Activated CD4-positive, alpha-beta T cell treated with anti-CD3 and anti-CD28 coated beads for 4 hours (primary cell): ENCODE data around the gene LY6G5C.

Source experiments
- DNase-seq, 2 donors: peaks; one replicate each; pipeline ENCODE4 v3.0.0-alpha.2; 2020

LY6G5C gene

DNA sequence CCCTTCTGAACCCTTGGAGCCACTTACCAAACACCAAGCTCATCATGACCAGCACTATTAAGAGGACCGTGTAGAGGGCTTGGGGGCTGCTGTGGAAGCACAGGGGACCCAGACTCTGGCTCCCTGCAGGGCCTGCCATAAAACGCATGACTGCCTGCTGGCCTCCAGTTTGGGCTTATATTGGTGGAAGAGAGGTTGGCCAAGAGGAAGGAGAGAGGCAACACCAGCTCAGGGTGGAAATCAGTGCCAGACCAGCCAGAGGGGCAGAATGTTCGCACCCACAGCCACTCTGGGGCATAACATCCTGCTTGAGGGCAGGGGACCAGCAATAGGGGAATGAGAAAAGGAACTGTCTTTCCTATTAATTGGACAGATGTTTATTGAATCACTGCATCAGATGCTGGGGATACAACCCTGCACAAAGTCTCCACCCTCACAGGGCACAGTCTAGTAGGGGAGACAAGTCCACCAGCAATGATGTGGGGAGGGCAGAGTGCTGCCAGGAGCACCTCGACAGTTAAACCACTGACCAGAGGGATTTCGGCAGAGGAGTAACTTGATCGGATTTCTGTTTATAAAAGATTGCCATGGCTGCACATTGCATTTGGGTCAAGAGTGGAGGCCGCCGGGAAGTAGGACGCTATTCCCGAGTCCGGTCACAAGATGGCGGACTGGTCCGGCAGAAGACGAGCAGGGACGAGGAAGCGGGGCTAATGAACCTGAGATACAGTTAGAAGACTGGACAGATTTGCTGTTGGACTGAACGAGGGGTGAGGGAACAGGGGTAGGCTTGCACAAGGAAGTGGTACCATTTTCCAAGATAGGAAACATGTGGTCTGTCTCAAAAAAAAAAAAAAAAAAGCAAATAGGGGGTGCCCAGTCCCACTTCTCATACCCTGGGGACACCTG, at the start of gene LY6G5C:
LY6G5C (minus strand) TSS at position 842 of the 909 bp plus-strand sequence; CDS start at position 148, 694 bp downstream.
- peak; percentile 59 to 62 for DNase-seq

- peak; percentile 52 to 57 for DNase-seq
Observed at GRCh38 chr6:31729979-31730630, 49.2 kb upstream of the LY6G5C start.

GRCh38 chr6:31729515-31729978, 48.7 kb upstream of the LY6G5C start:
- DNase-seq: peak; percentile 83

DNA sequence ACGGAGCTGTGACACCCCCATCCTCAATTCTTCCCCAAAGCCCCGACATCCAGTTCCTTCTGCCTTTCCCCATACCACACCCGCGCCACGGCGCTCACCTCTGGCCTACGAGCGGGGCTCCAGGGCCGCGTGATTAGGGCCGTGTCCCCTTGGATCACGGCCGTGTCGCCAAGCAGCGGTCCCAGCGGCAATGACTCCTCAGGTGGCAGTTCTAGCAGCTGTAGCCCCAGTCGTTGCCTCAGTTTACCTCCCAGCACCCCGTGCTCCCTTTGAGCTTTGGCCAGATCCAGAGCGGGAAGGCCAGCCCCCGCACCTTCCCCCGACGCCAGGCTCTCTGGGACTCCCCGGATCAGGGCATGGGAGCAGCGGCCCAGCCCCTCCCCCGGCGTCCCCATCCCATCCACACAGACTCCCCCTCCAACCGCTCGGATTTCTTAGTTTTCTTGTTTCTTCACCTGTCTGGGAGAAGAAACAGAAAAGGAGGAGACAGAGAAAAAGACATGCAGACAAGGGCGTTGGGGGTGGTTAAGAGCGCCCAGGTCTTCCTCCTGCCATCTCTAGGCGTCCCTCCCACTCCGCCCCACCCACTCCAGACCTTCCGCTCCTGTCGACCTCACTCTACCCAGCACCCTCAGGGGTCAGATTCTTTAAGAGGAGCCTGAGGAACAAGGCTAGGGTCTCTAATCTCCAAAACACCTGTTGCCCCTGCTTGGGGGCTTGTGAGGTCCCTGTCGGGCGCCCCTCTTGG, 48.1 kb upstream of the LY6G5C start, which contains the start of gene DDAH2:
DDAH2 (minus strand) TSS at position 533 of the 748 bp plus-strand sequence; CDS start at position 395, 138 bp downstream.
- no peak for DNase-seq

GRCh38 chr6:31727717-31728671, 47.1 kb upstream of the LY6G5C start:
- no peak for DNase-seq

DNA sequence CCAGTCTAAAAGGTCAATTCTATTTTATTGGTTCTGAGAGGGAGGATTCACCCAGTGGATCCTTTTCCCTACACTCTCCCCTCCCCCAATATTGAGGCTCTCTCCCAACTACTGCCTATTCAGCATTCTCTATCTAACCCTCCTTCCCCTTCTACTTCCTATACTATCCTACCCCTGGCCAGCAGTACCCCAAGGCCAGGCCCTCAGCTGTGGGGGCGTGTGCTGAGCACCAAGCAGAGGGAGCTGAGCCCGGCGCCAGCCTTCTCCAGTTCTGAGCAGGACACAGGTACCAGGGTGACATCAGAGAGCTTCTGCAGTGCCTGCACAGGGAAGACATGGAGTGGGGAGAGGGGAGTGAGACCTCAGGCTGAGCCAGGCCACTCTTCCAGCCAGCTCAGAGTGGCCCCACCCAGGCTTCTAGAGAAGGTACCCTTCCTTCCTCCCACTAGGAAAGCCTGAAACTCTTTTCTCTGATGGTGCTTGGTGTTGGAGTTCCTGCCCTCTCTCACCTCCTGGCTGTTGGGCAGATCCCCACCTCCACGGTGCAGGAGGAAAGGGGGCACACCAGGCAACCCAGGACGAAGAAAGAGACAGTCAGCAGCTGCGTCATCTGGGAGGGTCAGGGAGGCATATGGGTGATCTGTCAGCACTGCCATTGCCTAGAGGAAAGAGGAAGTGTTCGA, 46.3 kb upstream of the LY6G5C start:
- peak in 1 of 2 donors; percentile 11 for DNase-seq

DNA sequence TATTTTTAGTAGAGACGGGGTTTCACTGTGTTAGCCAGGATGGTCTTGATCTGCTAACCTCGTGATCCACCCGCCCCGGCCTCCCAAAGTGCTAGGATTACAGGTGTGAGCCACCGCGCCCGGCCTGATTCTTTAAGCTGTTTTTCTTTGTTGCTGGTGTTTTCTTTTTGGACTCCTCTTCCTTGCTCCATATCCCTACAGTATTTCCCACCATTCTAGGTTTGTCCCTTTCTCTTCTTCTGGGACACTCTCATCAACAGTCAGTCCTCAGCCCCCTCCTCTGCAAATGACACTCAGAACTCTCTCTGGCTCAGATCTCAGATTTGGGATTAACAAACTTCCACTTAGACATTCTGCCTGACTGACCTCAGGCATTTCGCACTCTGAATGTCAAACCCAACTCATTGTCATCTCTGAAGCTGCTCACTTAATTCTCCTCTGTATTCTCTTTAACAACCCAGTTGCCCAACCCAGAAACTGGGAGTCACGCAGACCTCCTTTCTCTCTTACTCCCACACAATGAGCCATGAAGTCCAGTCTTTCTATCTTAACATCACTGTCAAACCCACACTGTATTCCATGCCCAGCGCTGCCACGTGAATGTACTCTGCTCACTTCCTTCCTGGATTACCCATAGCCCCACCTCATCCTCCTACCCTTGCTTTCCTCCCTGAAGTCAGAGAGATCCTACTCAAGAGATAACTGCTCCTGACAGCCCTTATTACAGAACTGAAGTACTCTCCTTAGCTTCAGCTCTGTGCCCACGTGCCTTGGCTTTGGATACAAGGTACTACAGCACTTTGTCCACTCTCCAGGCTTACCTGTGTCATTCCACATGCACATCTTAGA, 44.9 kb upstream of the LY6G5C start:
- no peak for DNase-seq

- no peak for DNase-seq
Observed at GRCh38 chr6:31723980-31724691, 43.3 kb upstream of the LY6G5C start.

DNA sequence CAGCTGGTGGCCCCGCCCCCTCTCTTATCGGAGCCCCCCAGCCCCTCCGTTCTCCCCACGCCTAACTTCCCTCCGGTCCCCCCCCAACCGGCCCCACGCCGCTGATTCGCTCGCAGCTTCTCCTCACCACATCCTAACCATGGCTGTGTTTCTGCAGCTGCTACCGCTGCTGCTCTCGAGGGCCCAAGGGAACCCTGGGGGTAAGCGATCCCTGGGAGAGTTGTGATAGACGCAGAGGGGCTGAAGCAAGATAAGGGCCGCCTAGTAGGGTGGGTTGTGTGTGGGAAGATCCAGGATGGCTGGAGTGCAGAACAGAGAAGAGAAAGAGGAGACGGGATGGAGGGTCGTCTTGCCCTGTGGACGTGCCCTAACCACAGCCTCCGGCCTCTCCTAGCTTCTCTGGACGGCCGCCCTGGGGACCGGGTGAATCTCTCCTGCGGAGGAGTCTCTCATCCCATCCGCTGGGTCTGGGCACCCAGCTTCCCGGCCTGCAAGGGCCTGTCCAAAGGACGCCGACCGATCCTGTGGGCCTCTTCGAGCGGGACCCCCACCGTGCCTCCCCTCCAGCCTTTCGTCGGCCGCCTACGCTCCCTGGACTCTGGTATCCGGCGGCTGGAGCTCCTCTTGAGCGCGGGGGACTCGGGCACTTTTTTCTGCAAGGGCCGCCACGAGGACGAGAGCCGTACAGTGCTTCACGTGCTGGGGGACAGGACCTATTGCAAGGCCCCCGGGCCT, 42.5 kb upstream of the LY6G5C start, which contains the start of gene MPIG6B:
MPIG6B (plus strand) TSS at position 129 of the 735 bp plus-strand sequence; CDS start at position 140, 11 bp downstream.
- no peak for DNase-seq

DNA sequence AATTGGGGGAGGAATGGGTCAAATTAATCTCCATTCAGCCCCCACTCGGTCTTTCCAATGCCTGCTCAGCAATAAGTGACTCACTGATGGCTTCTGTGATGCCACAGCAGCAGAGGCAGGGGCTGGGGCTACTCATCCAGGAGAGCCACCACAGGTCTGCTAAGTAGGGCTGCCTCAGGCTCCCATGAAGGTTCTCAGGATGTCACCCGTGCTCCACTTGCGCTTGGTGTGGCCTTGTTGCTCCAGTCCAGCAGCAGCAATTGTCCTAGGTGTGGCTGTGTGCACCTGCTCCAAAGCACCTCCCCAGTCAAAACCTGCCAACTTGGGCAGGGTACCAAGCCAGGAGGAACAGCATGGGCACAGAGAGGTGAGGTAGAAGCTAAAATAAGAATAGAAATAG, 41.3 kb upstream of the LY6G5C start:
- no peak for DNase-seq

DNA sequence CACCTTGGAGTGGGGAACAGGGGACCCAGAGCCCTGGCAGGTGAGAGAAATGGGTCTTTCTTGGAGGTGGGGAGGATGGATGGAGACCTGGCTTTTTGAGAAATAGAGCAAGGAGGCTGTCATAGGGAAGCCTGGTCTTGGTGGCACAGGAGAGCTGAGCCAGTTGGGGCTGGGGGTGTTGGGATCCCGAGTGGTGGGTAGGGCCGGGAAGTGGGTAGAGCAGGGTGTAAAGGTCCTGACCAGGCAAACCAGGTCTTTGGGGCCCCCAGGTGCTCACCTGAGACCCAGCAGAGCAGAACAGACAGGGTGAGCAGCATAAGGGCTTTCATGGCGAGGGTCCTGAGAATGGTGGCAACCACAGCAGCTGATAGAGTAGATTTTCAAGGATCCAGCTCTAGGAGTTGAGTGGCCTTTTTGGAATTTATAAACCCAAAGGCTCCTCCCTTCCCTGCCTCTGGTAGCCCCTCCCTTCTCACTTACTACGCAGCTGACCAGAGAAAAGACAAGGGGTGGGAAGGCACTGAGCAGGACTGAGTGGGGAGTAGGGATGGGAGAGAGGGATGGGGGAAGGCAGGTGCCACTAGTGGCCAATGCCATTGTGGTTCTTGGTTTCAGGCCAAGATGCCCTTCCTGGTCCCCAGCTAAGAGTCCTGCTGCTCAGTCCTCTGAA, 40.6 kb upstream of the LY6G5C start, which contains the start of gene LY6G6C:
LY6G6C (minus strand) TSS at position 396 of the 670 bp plus-strand sequence; CDS start at position 329, 67 bp downstream.
- DNase-seq: no peak

GRCh38 chr6:31720196-31720770, 39.4 kb upstream of the LY6G5C start:
- no peak for DNase-seq

- no peak for DNase-seq
Observed at GRCh38 chr6:31719001-31719400, 38.1 kb upstream of the LY6G5C start.

DNA sequence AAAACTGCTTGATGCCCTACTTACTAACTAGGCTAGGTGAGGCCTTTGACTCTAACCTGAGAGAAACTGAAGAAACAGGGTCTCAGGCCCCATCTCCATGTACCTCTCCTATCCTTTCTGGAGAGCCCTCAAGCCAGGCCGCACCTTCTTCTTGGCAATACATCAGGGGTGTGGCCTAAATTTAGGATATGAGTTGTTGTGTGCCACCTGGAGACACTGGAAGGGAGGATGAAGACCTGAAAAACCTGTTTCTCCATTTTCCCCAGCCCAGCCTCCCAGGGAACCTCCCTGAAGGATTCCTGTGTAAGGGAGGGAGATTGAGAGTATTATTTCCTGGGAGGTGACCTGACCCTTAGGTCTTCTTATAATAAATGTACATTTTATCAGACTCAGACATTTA, 37.4 kb upstream of the LY6G5C start:
- DNase-seq: no peak

DNA sequence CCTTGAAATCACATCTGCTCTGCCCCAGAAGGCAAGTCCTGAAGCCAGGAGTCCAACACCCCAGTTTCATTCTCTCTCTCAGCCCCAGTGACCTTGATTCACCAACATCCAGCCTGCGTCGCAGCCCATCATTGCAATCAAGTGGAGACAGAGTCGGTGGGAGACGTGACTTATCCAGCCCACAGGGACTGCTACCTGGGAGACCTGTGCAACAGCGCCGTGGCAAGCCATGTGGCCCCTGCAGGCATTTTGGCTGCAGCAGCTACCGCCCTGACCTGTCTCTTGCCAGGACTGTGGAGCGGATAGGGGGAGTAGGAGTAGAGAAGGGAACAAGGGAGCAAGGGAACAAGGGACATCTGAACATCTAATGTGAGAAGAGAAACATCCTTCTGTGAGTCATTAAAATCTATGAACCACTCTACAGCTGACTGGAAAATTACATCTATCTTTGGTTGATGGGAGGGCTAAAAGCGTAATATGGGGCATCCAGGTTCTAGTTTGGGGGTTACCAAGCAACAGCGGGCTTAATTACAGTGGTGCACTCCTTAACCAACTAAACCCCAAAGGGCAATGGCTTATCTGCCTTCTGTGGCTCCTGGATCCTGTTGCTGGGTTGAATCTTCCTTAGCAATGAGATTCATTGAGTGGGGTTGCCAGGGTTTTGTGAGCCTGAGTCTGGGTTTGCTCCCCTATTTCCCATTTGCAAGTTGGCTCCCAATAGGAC, 36.8 kb upstream of the LY6G5C start:
- DNase-seq: no peak

- no peak for DNase-seq
Observed at GRCh38 chr6:31715022-31715958, 34.4 kb upstream of the LY6G5C start, which contains the start of gene LY6G6D. TSS of gene LY6G6D (plus strand) at chr6:31715348. CDS start at chr6:31715356, 8 bp downstream.
